GM18498 (cell line): ENCODE results near the gene CIPC.

Experiments
- ATAC-seq: cut with Tn5 transposase; IDR thresholded peaks from one replicate; pipeline ENCODE4 v1.9.1; 2021; ENCODE audit warnings: mild to moderate bottlenecking, moderate library complexity; ENCODE audit not compliant: unreplicated experiment

Gene CIPC

GRCh38 chr14:77144412-77145115 lies 46.5 kb downstream of the CIPC start:
- no peak for ATAC-seq

- ATAC-seq = no peak
These were observed 48.1 kb downstream of the CIPC start for GRCh38 chr14:77145975-77146740.

- no peak for ATAC-seq
These were observed 50.6 kb downstream of the CIPC start for GRCh38 chr14:77148510-77149231.

GRCh38 chr14:77151245-77151644 lies 53.2 kb downstream of the CIPC start:
- no peak for ATAC-seq

GRCh38 chr14:77151918-77152588 lies 54.0 kb downstream of the CIPC start:
- no peak for ATAC-seq

- ATAC-seq = no peak
These were observed 55.7 kb downstream of the CIPC start for GRCh38 chr14:77153802-77154201.

GRCh38 chr14:77154421-77154820 lies 56.4 kb downstream of the CIPC start:
- ATAC-seq = no peak

- no peak for ATAC-seq
These were observed 57.0 kb downstream of the CIPC start for GRCh38 chr14:77155083-77155482.

GRCh38 chr14:77157740-77158139 lies 59.7 kb downstream of the CIPC start:
- ATAC-seq = no peak

GRCh38 chr14:77158175-77158881 lies 60.3 kb downstream of the CIPC start:
- ATAC-seq = no peak

- no peak for ATAC-seq
These were observed 60.8 kb downstream of the CIPC start for GRCh38 chr14:77158882-77159255.

- no peak for ATAC-seq
These were observed 63.0 kb downstream of the CIPC start for GRCh38 chr14:77161011-77161410.
